KMS-11 (cell line): ENCODE results near the gene VEPH1.

ENCODE experiments used
- H2AFZ ChIP-seq: fragments of 200-600 bp; sonication (generic); 2 replicates; pipeline ENCODE4 v1.6.1; 2016; ENCODE audit warnings: antibody characterized with exemption, mixed run types, low read depth
- H3K27ac ChIP-seq: fragments of 200-600 bp; sonication (generic); 2 replicates; pipeline ENCODE4 v1.6.1; 2016; ENCODE audit warnings: mild to moderate bottlenecking, mixed run types
- H3K27me3 ChIP-seq: fragments of 200-600 bp; sonication (generic); 2 replicates; pipeline ENCODE4 v1.6.1; 2017; ENCODE audit warnings: mild to moderate bottlenecking, low read depth, mixed run types, moderate library complexity; ENCODE audit not compliant: insufficient read depth
- H3K36me3 ChIP-seq: fragments of 200-600 bp; sonication (generic); 2 replicates; pipeline ENCODE4 v1.6.1; 2017; ENCODE audit warnings: mild to moderate bottlenecking, mixed run types; ENCODE audit not compliant: insufficient read depth
- H3K4me1 ChIP-seq: fragments of 200-600 bp; sonication (generic); 2 replicates; pipeline ENCODE4 v1.6.1; 2016; ENCODE audit warnings: mild to moderate bottlenecking, low read depth, mixed run types; ENCODE audit not compliant: poor library complexity, severe bottlenecking
- H3K4me2 ChIP-seq: fragments of 200-600 bp; sonication (generic); 2 replicates; pipeline ENCODE4 v1.7.0; 2016; ENCODE audit warnings: mild to moderate bottlenecking, mixed run types
- H3K4me3 ChIP-seq: fragments of 200-600 bp; sonication (generic); IDR thresholded peaks from 2 replicates; pipeline ENCODE4 v1.6.1; 2017; ENCODE audit warnings: low read depth, low read length, mixed read lengths; ENCODE audit not compliant: insufficient read depth
- H3K79me2 ChIP-seq: fragments of 200-600 bp; sonication (generic); 2 replicates; pipeline ENCODE4 v1.6.1; 2016; ENCODE audit warnings: low read depth, mixed run types; ENCODE audit not compliant: insufficient read depth
- H3K9ac ChIP-seq: fragments of 200-600 bp; sonication (generic); 2 replicates; pipeline ENCODE4 v1.6.1; 2016; ENCODE audit warnings: mild to moderate bottlenecking, mixed run types
- H4K20me1 ChIP-seq: fragments of 200-600 bp; sonication (generic); 2 replicates; pipeline ENCODE4 v1.6.1; 2016; ENCODE audit warnings: mild to moderate bottlenecking, mixed run types; ENCODE audit not compliant: insufficient read depth
- TF ChIP-seq, protein P1 (sequence below): fragments of 200-600 bp; sonication (generic); conservative IDR thresholded peaks from 2 replicates; pipeline ENCODE4 v1.6.1; 2017; ENCODE audit warnings: low read depth, mild to moderate bottlenecking, antibody characterized with exemption, low read length, moderate library complexity, mixed read lengths

Gene VEPH1

DNA sequence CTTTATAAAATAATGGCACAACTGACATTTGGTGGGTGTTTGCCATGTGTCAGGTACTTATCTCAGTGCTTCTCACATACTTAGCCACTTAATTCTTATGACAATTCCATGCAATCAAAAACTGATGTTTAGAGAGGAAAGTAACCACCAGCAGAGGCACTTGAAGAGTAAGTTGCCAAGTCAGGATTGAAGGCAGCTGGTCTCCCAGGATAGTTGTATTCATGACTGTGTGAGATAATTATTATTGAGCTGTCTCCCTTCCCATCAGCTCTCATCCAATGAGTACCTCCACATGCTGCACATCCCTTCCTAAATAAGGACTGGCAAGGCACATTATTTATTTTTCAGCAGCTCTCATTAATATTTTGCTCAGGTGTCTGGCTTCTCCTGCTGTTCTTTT is 4.8 kb downstream of the VEPH1 start:
- Histone ChIP-seq H2AFZ (no peak overlapping the region), H3K36me3 (no peaks in the 10 kb centered on the region), H4K20me1 (no peaks in the 10 kb centered on the region), H3K4me1 (no peaks in the 10 kb centered on the region), H3K27ac (no peak overlapping the region), H3K4me3 (no peak overlapping the region), H3K9ac (no peak overlapping the region), H3K27me3 (no peaks in the 10 kb centered on the region; the same call in 1 of the 2 replicates), H3K4me2 (no peak overlapping the region), H3K79me2 (no peaks in the 10 kb centered on the region)
- TF ChIP-seq, protein P1, sequence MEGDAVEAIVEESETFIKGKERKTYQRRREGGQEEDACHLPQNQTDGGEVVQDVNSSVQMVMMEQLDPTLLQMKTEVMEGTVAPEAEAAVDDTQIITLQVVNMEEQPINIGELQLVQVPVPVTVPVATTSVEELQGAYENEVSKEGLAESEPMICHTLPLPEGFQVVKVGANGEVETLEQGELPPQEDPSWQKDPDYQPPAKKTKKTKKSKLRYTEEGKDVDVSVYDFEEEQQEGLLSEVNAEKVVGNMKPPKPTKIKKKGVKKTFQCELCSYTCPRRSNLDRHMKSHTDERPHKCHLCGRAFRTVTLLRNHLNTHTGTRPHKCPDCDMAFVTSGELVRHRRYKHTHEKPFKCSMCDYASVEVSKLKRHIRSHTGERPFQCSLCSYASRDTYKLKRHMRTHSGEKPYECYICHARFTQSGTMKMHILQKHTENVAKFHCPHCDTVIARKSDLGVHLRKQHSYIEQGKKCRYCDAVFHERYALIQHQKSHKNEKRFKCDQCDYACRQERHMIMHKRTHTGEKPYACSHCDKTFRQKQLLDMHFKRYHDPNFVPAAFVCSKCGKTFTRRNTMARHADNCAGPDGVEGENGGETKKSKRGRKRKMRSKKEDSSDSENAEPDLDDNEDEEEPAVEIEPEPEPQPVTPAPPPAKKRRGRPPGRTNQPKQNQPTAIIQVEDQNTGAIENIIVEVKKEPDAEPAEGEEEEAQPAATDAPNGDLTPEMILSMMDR: no peak

DNA sequence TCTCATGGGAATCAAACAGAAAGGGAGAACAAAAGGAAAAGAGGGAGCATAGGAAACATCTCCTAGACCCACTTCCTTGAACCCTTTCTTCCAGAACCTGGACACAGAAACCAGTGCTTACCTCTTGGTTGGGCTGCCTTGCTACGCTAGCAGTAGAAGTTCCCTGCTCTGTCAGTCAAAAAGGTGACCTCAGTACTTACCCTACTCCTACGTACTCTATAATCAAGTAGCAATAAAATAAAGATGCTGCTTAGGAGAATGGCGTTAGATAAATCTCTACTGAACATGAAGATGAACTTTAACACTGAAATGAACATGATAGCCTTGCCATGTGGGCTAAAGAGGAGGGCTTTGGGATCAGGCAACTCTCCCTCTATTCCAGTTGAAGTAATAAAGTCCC is 7.4 kb downstream of the VEPH1 start:
- H3K79me2 ChIP-seq: no peaks in the 10 kb centered on the region
- H3K36me3 ChIP-seq: no peaks in the 10 kb centered on the region
- H3K27me3 ChIP-seq: no peaks in the 10 kb centered on the region; the same call in 1 of the 2 replicates
- no peaks in the 10 kb centered on the region for H3K4me1 ChIP-seq
- H4K20me1 ChIP-seq: no peaks in the 10 kb centered on the region
- no peak overlapping the region for H2AFZ ChIP-seq
- no peak overlapping the region for H3K4me3 ChIP-seq
- H3K4me2 ChIP-seq: no peak overlapping the region
- H3K27ac ChIP-seq: no peak overlapping the region
- H3K9ac ChIP-seq: no peak overlapping the region
- TF ChIP-seq, protein P1: no peak

GRCh38 chr3:157494581-157495281 is 8.5 kb downstream of the VEPH1 start:
- Histone ChIP-seq H3K27ac (no peak overlapping the region), H2AFZ (no peak overlapping the region), H4K20me1 (no peaks in the 10 kb centered on the region), H3K79me2 (no peaks in the 10 kb centered on the region), H3K4me3 (no peak overlapping the region), H3K4me2 (no peak overlapping the region), H3K27me3 (no peaks in the 10 kb centered on the region; the same call in 1 of the 2 replicates), H3K4me1 (no peaks in the 10 kb centered on the region), H3K36me3 (no peaks in the 10 kb centered on the region), H3K9ac (no peak overlapping the region)
- TF ChIP-seq, protein P1: no peak

- no peak overlapping the region for H3K9ac ChIP-seq
- no peak overlapping the region for H3K27ac ChIP-seq
- H3K79me2 ChIP-seq: no peaks in the 10 kb centered on the region
- H3K36me3 ChIP-seq: no peaks in the 10 kb centered on the region
- no peaks in the 10 kb centered on the region for H3K4me1 ChIP-seq
- H3K4me3 ChIP-seq: no peak overlapping the region
- H4K20me1 ChIP-seq: no peaks in the 10 kb centered on the region
- H2AFZ ChIP-seq: no peak overlapping the region; the same call in 1 of the 2 replicates
- H3K4me2 ChIP-seq: no peak overlapping the region
- TF ChIP-seq, protein P1: peak; percentile 84
- no peaks in the 10 kb centered on the region for H3K27me3 ChIP-seq
Measured at GRCh38 chr3:157493627-157494550, 9.3 kb downstream of the VEPH1 start.
